Breast epithelium (tissue), 4 donors: ENCODE data around the gene IL21R. TPM values are rescaled to one million over a fixed set of nuclear protein-coding genes. Genes with fewer than 3 reads are reported as not detected.

ENCODE experiments used
- DNase-seq, 2 donors: peaks; one replicate each; pipeline ENCODE4 v3.0.0-alpha.2; 2019; ENCODE audit warnings: low spot score in 2 of 2
- H3K27ac ChIP-seq, 2 donors: fragments of 200-600 bp; sonication (generic) in 1 of 2; one replicate each; pipeline ENCODE4 v1.5.1; 2016 to 2019; ENCODE audit warnings: mild to moderate bottlenecking in 1 of 2
- H3K27me3 ChIP-seq, 2 donors: fragments of 200-600 bp; sonication (generic) in 1 of 2; one replicate each; pipeline versions ENCODE4 v1.5.1 to v1.6.0; 2017 to 2019; ENCODE audit warnings: control low read depth in 1 of 2, mild to moderate bottlenecking in 1 of 2
- H3K36me3 ChIP-seq: fragments of 200-600 bp; one replicate; pipeline ENCODE4 v1.5.1; 2019
- H3K4me1 ChIP-seq, 2 donors: fragments of 200-600 bp; sonication (generic); one replicate each; pipeline ENCODE4 v1.5.1; 2016 to 2019; ENCODE audit warnings: control low read depth in 1 of 2
- H3K4me3 ChIP-seq, 3 donors: fragments of 200-600 bp; sonication (generic); 1 replicate in 2 of 3; 2 replicates in 1 of 3; pipeline ENCODE4 v1.5.1; 2016 to 2019; ENCODE audit warnings: mild to moderate bottlenecking in 3 of 3, moderate library complexity in 2 of 3
- H3K9me3 ChIP-seq, 2 donors: fragments of 200-600 bp; sonication (generic) in 1 of 2; one replicate each; pipeline ENCODE4 v1.5.1; 2016 to 2019; ENCODE audit warnings: control low read depth in 1 of 2
- CTCF ChIP-seq, 3 donors: fragments of 450-650 bp; IDR thresholded peaks; one replicate each; pipeline ENCODE4 v1.5.1; 2016 to 2017; ENCODE audit warnings: antibody characterized with exemption in 3 of 3, mild to moderate bottlenecking in 3 of 3, moderate library complexity in 3 of 3
- POLR2A ChIP-seq: fragments of 450-650 bp; IDR thresholded peaks from one replicate; pipeline ENCODE4 v1.6.1; 2016; ENCODE audit warnings: antibody characterized with exemption, mild to moderate bottlenecking, moderate library complexity
- POLR2AphosphoS5 ChIP-seq, 3 donors: sonication (generic); formaldehyde crosslinking; IDR thresholded peaks; one replicate each; pipeline ENCODE4 v1.6.1; 2017; ENCODE audit warnings: antibody characterized with exemption in 3 of 3
- intact Hi-C: fragments of 100-400 bp; cut with DNase I; formaldehyde crosslinking; loops from one replicate; pipeline ENCODE4 v1.15.1; 2023; ENCODE audit warnings: low total_unique reads
- total RNA-seq, 3 donors: library from RNA; depleted of rRNA; stranded (reverse); fragments of >200 nt; gene quantifications; one replicate each; pipeline ENCODE4 v1.1.0, GENCODE V29; 2016

The IL21R gene
- total RNA-seq, 3 donors from 2014 or later, result 0.16 to 0.33 TPM; not detected in 1

DNA sequence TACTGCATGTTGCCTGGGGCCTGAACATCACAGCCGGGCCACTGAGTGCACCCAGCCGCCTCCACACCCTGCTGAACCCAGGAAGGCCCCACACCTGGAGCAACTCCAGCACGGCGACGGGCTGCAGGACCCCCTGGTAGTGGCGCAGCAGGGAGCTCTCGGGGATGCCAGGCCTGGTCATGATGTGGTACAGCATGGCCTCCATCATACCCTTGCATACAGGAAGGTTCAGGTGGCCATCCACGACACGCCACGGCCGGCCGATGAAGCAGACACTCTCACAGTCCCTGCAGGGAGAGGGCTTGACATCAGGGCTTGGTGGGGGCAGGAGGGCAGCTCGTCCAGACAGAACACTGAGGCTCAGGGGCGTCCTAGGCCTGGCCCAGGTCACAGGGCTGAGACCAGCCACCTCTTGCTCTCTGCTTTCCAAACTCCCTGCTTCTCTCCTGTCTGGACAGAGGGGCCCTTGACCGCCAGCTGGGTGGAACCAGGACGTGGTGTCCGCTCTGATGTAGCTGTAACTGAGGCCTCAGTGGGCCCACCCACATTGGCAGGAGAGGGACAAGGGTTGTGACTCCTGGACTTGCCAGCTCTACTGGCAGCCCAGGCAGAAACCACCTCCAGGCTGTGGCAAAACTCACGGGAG lies 60.3 kb downstream of the IL21R start:
- Histone ChIP-seq H3K27me3 (no peaks in the 10 kb centered on the region), H3K4me3 (no peak overlapping the region), H3K27ac (peak overlapping the region in 1 of 2 donors; percentile 32), H3K36me3 (peaks cover 10% of the 10 kb centered on the region), H3K4me1 (no peaks in the 10 kb centered on the region), H3K9me3 (no peaks in the 10 kb centered on the region)
- DNase-seq, result no peak
- intact Hi-C loops, result no loop called here
- no peak for TF ChIP-seq CTCF (IDR thresholded peaks at IDR 0.05)
- no peak for TF ChIP-seq POLR2A
- TF ChIP-seq POLR2AphosphoS5 (IDR thresholded peaks at IDR 0.05), result no peak

GRCh38 chr16:27462846-27463682 lies 61.1 kb downstream of the IL21R start:
- DNase-seq, result no peak
- H3K27me3 ChIP-seq, result no peaks in the 10 kb centered on the region
- intact Hi-C loops, result no loop called here
- no peaks in the 10 kb centered on the region for H3K9me3 ChIP-seq
- H3K36me3 ChIP-seq, result peaks cover 10% of the 10 kb centered on the region
- H3K27ac ChIP-seq, result no peak overlapping the region
- TF ChIP-seq CTCF (IDR thresholded peaks at IDR 0.05) (no peak), POLR2A (no peak), POLR2AphosphoS5 (IDR thresholded peaks at IDR 0.05) (no peak)
- H3K4me1 ChIP-seq, result no peaks in the 10 kb centered on the region
- H3K4me3 ChIP-seq, result no peak overlapping the region

- no peaks in the 10 kb centered on the region for H3K9me3 ChIP-seq
- H3K27me3 ChIP-seq, result no peaks in the 10 kb centered on the region
- intact Hi-C loops, result no loop called here
- TF ChIP-seq POLR2A (no peak), CTCF (IDR thresholded peaks at IDR 0.05) (no peak), POLR2AphosphoS5 (IDR thresholded peaks at IDR 0.05) (no peak)
- H3K4me3 ChIP-seq, result no peak overlapping the region
- H3K27ac ChIP-seq, result no peak overlapping the region
- peaks cover 10% of the 10 kb centered on the region for H3K36me3 ChIP-seq
- no peak for DNase-seq
- H3K4me1 ChIP-seq, result no peaks in the 10 kb centered on the region
These were observed 62.0 kb downstream of the IL21R start for GRCh38 chr16:27463741-27464591.

- no peak for DNase-seq
- no peak overlapping the region for H3K27ac ChIP-seq
- TF ChIP-seq CTCF (IDR thresholded peaks at IDR 0.05), result no peak
- no peak for TF ChIP-seq POLR2AphosphoS5 (IDR thresholded peaks at IDR 0.05)
- no peak for TF ChIP-seq POLR2A
- H3K4me1 ChIP-seq, result no peaks in the 10 kb centered on the region
- no peak overlapping the region for H3K4me3 ChIP-seq
- no peaks in the 10 kb centered on the region for H3K9me3 ChIP-seq
- H3K36me3 ChIP-seq, result peaks cover 10% of the 10 kb centered on the region
- intact Hi-C loops, result no loop called here
- no peaks in the 10 kb centered on the region for H3K27me3 ChIP-seq
These were observed 62.9 kb downstream of the IL21R start for GRCh38 chr16:27464626-27465482.
